Measurements from ENCODE around the gene DUSP6. TPM values are rescaled to one million over a fixed set of nuclear protein-coding genes. Genes with fewer than 3 reads are reported as not detected.
A peak's percentile ranks its signal among the peaks of the same experiment; 100 is the strongest.

Gene DUSP6
- total and polyA plus RNA-seq, 9 of the 15 experiments (the other 6 are each of a cell fraction or from before 2014, with no cell fraction given) = 0.04 to 0.60 (median 0.08) TPM; not detected in 2

- TF ChIP-seq HNRNPLL (IDR thresholded peaks at IDR 0.05; ENCODE audit: low read depth, low read length, poor library complexity, severe bottlenecking) = no peak
- no peak for TF ChIP-seq ZNF212 (CRISPR knock-in tag; IDR thresholded peaks at IDR 0.05)
- no peak for TF ChIP-seq CLOCK (CRISPR knock-in tag; IDR thresholded peaks at IDR 0.05; ENCODE audit: borderline replicate concordance)
- no peak for TF ChIP-seq NRF1 (conservative IDR thresholded peaks at IDR 0.05 in 1 of 2, IDR thresholded peaks at IDR 0.05 in 1 of 2)
- TF ChIP-seq E2F3 (CRISPR knock-in tag; IDR thresholded peaks at IDR 0.05) = no peak
- peak; percentile 56 for TF ChIP-seq TEAD4 (IDR thresholded peaks at IDR 0.05; ENCODE audit: low read length)
- no peak for TF ChIP-seq TEAD4 (CRISPR knock-in tag; IDR thresholded peaks at IDR 0.05; ENCODE audit: borderline replicate concordance)
- no peak for TF ChIP-seq THAP7 (CRISPR knock-in tag; IDR thresholded peaks at IDR 0.05)
- no peak for TF ChIP-seq SREBF2 (CRISPR knock-in tag; IDR thresholded peaks at IDR 0.05)
- TF ChIP-seq FOSL1 (tag; conservative IDR thresholded peaks at IDR 0.05) = peak; percentile 56
- no peak for TF ChIP-seq CEBPG (CRISPR knock-in tag; IDR thresholded peaks at IDR 0.05)
- TF ChIP-seq CEBPG (tag; conservative IDR thresholded peaks at IDR 0.05 in 1 of 2, IDR thresholded peaks at IDR 0.05 in 1 of 2) = peak in 1 of 2 experiments; percentile 53; a peak in 1 of 4 replicates
- TF ChIP-seq CBFA2T2 (conservative IDR thresholded peaks at IDR 0.05) = peak; percentile 63
- peak; percentile 10 for TF ChIP-seq MEIS2 (IDR thresholded peaks at IDR 0.05; ENCODE audit: partially characterized antibody)
- peak; percentile 41; the same call in 1 of the 2 replicates for TF ChIP-seq ZKSCAN8 (CRISPR knock-in tag; IDR thresholded peaks at IDR 0.05)
- TF ChIP-seq TAF1 (IDR thresholded peaks at IDR 0.05; ENCODE audit: control insufficient read depth, extremely low read depth, insufficient read depth, low read length, severe bottlenecking) = no peak
- no peak for TF ChIP-seq SMAD1 (IDR thresholded peaks at IDR 0.05; ENCODE audit: low read depth, low read length, partially characterized antibody)
- no peak for TF ChIP-seq AFF1 (IDR thresholded peaks at IDR 0.05; ENCODE audit: low read depth in 1 of 2, partially characterized antibody in 2 of 2)
- TF ChIP-seq ZNF282 (CRISPR knock-in tag; IDR thresholded peaks at IDR 0.05) = no peak
Observed at GRCh38 chr12:89390802-89391673, 38.7 kb upstream of the DUSP6 start (continued).

All from K562 (cell line).